K562 (cell line): ENCODE results near the gene DVL2. TPM values are rescaled to one million over a fixed set of nuclear protein-coding genes. Genes with fewer than 3 reads are reported as not detected.
A peak's percentile ranks its signal among the peaks of the same experiment; 100 is the strongest.

Experiments used
- CBFA2T3 ChIP-seq: fragments of 450-650 bp; IDR thresholded peaks from 2 replicates; pipeline ENCODE4 v1.6.1; 2017
- CBX8 ChIP-seq: fragments of 200-600 bp; sonication (generic); IDR thresholded peaks from 2 replicates; pipeline ENCODE4 v1.6.1; 2012; ENCODE audit warnings: borderline replicate concordance, mixed run types, low read depth, mild to moderate bottlenecking, moderate library complexity, mixed read lengths, low read length, control low read depth, inconsistent platforms; ENCODE audit not compliant: poor library complexity, severe bottlenecking; ENCODE audit errors: extremely low read depth
- CTCFL ChIP-seq: IDR thresholded peaks from 2 replicates; pipeline ENCODE4 v1.6.1; 2011; ENCODE audit warnings: borderline replicate concordance, low read depth, mild to moderate bottlenecking, moderate library complexity, low read length; ENCODE audit not compliant: insufficient read depth, poor library complexity, severe bottlenecking
- E2F5 ChIP-seq: sonication (generic); formaldehyde crosslinking; IDR thresholded peaks from 2 replicates; pipeline ENCODE4 v1.8.0; 2022; ENCODE audit warnings: mild to moderate bottlenecking, missing genetic modification reagents
- GATAD2B ChIP-seq: fragments of 450-650 bp; IDR thresholded peaks from 2 replicates; pipeline ENCODE4 v1.6.1; 2017; ENCODE audit warnings: mild to moderate bottlenecking, borderline replicate concordance
- HDAC1 ChIP-seq, 2 experiments: fragments of 450-650 bp; IDR thresholded peaks; 2 replicates each; pipeline ENCODE4 v1.6.1; 2016 to 2017; ENCODE audit warnings: inconsistent platforms in 1 of 2, mild to moderate bottlenecking in 1 of 2, moderate library complexity in 1 of 2
- KAT2B ChIP-seq: IDR thresholded peaks from one replicate; pipeline ENCODE4 v1.6.1; 2012; ENCODE audit warnings: low read depth, mild to moderate bottlenecking, control low read depth, inconsistent platforms, low read length, moderate library complexity
- MAFG ChIP-seq: fragments of 450-650 bp; conservative IDR thresholded peaks from 2 replicates; pipeline ENCODE4 v1.6.1; 2016; ENCODE audit warnings: missing genetic modification characterization, missing compliant biosample characterization
- MBD2 ChIP-seq: sonication (generic); IDR thresholded peaks from 2 replicates; pipeline ENCODE4 v1.6.1; 2016; ENCODE audit warnings: low read depth, borderline replicate concordance
- NR3C1 ChIP-seq: sonication (generic); formaldehyde crosslinking; IDR thresholded peaks from 2 replicates; pipeline ENCODE4 v1.8.1; 2022; ENCODE audit warnings: missing genetic modification reagents
- POLR2H ChIP-seq: IDR thresholded peaks from 2 replicates; pipeline ENCODE4 v1.6.1; 2016; ENCODE audit warnings: missing genetic modification characterization, low read depth, mild to moderate bottlenecking, control low read depth, missing compliant biosample characterization, moderate library complexity
- TAF1 ChIP-seq: IDR thresholded peaks from 2 replicates; pipeline ENCODE4 v1.6.1; 2011; ENCODE audit warnings: mild to moderate bottlenecking, low read length, moderate library complexity; ENCODE audit not compliant: insufficient read depth, control insufficient read depth, severe bottlenecking; ENCODE audit errors: extremely low read depth
- TAF9B ChIP-seq: fragments of 450-650 bp; IDR thresholded peaks from 2 replicates; pipeline ENCODE4 v1.6.1; 2018; ENCODE audit warnings: mild to moderate bottlenecking; ENCODE audit not compliant: partially characterized antibody
- TBP ChIP-seq: optimal IDR thresholded peaks from 2 replicates; pipeline ENCODE3; 2011; ENCODE audit warnings: low read depth, low read length, improper control_type of control experiment
- TEAD1 ChIP-seq, 2 experiments: fragments of 450-650 bp in 1 of 2; sonication (generic) in 1 of 2; formaldehyde crosslinking; IDR thresholded peaks; 2 replicates each; pipeline versions ENCODE4 v1.4.0 to v1.8.0; 2020 to 2022; ENCODE audit warnings: mild to moderate bottlenecking in 2 of 2, missing genetic modification reagents in 1 of 2
- ZBTB1 ChIP-seq: sonication (generic); formaldehyde crosslinking; IDR thresholded peaks from 2 replicates; pipeline ENCODE4 v1.8.1; 2023; ENCODE audit warnings: missing genetic modification reagents, low read depth, mild to moderate bottlenecking, borderline replicate concordance
- ZBTB12 ChIP-seq: fragments of 250-450 bp; sonication (Bioruptor Pico); IDR thresholded peaks from 2 replicates; pipeline ENCODE4 v1.4.0; 2020
- ZNF695 ChIP-seq: fragments of 450-650 bp; formaldehyde crosslinking; IDR thresholded peaks from 2 replicates; pipeline ENCODE4 v1.4.0; 2020; ENCODE audit warnings: mild to moderate bottlenecking, moderate library complexity
- polyA plus RNA-seq, 8 experiments: library from polyadenylated mRNA; depleted of rRNA in 4 of 8; stranded (reverse) in 5 of 8; unstranded in 3 of 8; fragments of >200 nt; fragmentation: Nextera tagmentation in 2 of 8; fragmentation: Illumina TruSeq in 1 of 8; extraction: Ambion mirVana in 2 of 8; extraction: Trizol in 1 of 8; gene quantifications; 2 replicates each; pipeline versions ENCODE4 v1.2.1 to v1.2.3, GENCODE V29; 2011 to 2014; ENCODE audit warnings: inconsistent platforms in 1 of 8, missing spikeins in 1 of 8
- total RNA-seq, 7 experiments: library from RNA; depleted of rRNA in 6 of 7; stranded (reverse); fragments of >200 nt in 6 of 7; fragmentation: Illumina TruSeq in 2 of 7; extraction: Trizol in 2 of 7; gene quantifications; 2 replicates each; pipeline versions ENCODE4 v1.2.1 to v1.2.3, GENCODE V29; 2011 to 2021; ENCODE audit warnings: low replicate concordance in 1 of 7
- TF ChIP-seq, protein P1 (sequence below): sonication (generic); formaldehyde crosslinking; IDR thresholded peaks from 2 replicates; pipeline ENCODE4 v1.4.0; 2020; ENCODE audit warnings: mild to moderate bottlenecking, missing genetic modification reagents
- TF ChIP-seq, protein P2 (sequence below): sonication (generic); formaldehyde crosslinking; IDR thresholded peaks from 2 replicates; pipeline ENCODE4 v1.8.0; 2023; ENCODE audit warnings: mild to moderate bottlenecking, missing genetic modification reagents

The DVL2 gene
- total and polyA plus RNA-seq, 9 of the 15 experiments (the other 6 are each of a cell fraction or from before 2014, with no cell fraction given), result 1.3 to 49.5 (median 24.3) TPM

- TF ChIP-seq TAF1, result peak; percentile 10
- peak; percentile 52 for TF ChIP-seq TAF9B
- no peak for TF ChIP-seq MAFG
- TF ChIP-seq TBP, result no peak
- TF ChIP-seq, protein P1, sequence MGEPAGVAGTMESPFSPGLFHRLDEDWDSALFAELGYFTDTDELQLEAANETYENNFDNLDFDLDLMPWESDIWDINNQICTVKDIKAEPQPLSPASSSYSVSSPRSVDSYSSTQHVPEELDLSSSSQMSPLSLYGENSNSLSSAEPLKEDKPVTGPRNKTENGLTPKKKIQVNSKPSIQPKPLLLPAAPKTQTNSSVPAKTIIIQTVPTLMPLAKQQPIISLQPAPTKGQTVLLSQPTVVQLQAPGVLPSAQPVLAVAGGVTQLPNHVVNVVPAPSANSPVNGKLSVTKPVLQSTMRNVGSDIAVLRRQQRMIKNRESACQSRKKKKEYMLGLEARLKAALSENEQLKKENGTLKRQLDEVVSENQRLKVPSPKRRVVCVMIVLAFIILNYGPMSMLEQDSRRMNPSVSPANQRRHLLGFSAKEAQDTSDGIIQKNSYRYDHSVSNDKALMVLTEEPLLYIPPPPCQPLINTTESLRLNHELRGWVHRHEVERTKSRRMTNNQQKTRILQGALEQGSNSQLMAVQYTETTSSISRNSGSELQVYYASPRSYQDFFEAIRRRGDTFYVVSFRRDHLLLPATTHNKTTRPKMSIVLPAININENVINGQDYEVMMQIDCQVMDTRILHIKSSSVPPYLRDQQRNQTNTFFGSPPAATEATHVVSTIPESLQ, result no peak
- TF ChIP-seq TEAD1 (CRISPR knock-in tag; IDR thresholded peaks at IDR 0.05), result no peak
- TF ChIP-seq HDAC1 (IDR thresholded peaks at IDR 0.05), result peak; percentile 40 to 97; a peak in 2 of 4 replicates
- TF ChIP-seq GATAD2B, result no peak
- TF ChIP-seq ZBTB1 (CRISPR knock-in tag), result no peak
- TF ChIP-seq KAT2B, result no peak
- no peak for TF ChIP-seq MBD2
- TF ChIP-seq E2F5, result no peak
- TF ChIP-seq CTCFL, result no peak
- TF ChIP-seq POLR2H (tag), result peak; percentile 70
- TF ChIP-seq, protein P2, sequence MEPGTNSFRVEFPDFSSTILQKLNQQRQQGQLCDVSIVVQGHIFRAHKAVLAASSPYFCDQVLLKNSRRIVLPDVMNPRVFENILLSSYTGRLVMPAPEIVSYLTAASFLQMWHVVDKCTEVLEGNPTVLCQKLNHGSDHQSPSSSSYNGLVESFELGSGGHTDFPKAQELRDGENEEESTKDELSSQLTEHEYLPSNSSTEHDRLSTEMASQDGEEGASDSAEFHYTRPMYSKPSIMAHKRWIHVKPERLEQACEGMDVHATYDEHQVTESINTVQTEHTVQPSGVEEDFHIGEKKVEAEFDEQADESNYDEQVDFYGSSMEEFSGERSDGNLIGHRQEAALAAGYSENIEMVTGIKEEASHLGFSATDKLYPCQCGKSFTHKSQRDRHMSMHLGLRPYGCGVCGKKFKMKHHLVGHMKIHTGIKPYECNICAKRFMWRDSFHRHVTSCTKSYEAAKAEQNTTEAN (CRISPR knock-in tag), result no peak
- TF ChIP-seq NR3C1 (CRISPR knock-in tag), result no peak
- peak; percentile 49; the same call in 1 of the 2 replicates for TF ChIP-seq ZBTB12 (CRISPR knock-in tag)
- no peak for TF ChIP-seq CBX8
- no peak for TF ChIP-seq ZNF695 (CRISPR knock-in tag)
- TF ChIP-seq CBFA2T3, result no peak
Observed at GRCh38 chr17:7242717-7243452, 8.6 kb upstream of the DVL2 start (continued).
